NCI-H1417 (cell line): ENCODE measurements around the gene PDE4C.
"Not testable (repeated sequence)": the region's sequence is repeated elsewhere in the genome, so short reads cannot be mapped to it uniquely, and the experiment has no call there.

Experiments
- DNase-seq, 3 experiments: peaks; one replicate each; lab custom pipeline; 2025; lab: John Stamatoyannopoulos, UW

Gene PDE4C

DNA sequence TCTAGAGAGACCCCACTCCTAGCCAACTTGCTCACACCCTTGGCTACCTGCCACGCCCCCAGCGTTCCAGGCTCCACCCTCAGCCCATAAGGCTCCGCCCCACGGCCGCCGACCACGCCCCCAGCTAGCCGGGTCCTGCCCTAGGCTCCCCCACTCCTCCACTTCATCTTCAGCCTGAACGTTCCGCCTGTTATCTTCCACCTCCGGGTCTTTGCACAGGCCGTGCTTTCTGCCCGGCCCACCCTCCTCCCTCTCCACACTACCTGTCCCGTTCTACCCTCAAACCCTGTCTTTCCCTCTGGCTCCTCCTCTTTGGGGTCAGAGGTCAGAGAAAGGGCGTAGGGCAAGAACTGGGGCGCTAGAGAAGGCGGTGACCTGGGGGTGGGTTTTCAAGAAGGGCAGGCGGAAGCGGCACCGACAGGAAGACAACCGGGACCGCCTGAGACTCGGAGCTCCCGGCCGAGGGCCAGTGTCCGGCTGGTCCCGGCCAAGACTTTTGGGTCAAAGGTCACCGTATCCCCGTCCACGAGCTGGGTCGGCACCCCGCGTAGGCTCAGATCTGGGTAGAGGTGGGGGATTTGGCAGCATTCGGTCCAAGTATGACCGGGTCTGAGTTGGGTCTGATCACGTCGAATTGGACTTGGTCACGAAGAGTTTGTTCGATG is 2.2 kb downstream of the PDE4C start:
- peak in 2 of 3 experiments; percentile 19 to 48 for DNase-seq

DNA sequence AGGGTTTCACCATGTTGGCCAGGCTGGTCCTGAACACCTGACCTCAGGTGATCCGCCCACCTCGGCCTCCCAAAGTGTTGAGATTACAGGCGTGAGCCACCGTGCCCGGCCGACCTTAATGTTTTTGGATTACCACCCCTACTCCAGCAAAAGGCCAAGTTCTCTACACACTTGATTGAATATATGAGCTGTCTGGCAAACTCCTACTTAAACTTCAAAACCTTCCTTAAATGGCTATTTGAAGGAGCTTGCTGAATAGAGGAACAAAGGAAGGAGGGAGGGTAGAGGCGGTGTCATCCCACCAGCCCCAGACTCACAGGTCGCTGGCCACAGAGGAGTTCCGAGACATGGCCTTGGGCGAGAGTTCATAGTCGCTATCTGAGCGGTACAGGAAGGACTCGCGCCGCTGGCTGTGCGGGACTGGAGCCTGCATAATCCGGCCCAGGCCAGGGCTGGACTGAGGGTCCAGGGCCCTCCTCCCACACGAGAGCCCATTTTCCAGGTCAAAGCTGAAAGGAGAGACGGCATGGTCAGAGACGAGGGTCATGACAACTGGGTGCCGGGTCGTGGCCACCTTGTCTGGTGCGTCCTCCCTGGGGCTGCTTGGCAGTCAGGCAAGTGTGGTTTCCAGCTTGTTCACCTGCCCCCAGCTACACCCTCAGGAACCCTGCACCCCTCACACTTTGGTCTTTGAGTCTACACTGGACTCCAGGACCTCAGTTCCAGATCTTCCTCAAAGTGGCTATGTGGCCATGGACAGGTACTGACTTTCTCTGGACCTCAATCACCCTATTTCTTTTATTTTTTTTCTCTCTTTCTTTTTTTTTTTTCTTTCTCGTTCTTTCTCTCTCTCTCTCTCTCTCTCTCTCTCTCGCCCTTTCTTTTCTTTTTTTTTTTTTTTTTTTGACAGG is 4.2 kb downstream of the PDE4C start:
- DNase-seq = no peak

DNA sequence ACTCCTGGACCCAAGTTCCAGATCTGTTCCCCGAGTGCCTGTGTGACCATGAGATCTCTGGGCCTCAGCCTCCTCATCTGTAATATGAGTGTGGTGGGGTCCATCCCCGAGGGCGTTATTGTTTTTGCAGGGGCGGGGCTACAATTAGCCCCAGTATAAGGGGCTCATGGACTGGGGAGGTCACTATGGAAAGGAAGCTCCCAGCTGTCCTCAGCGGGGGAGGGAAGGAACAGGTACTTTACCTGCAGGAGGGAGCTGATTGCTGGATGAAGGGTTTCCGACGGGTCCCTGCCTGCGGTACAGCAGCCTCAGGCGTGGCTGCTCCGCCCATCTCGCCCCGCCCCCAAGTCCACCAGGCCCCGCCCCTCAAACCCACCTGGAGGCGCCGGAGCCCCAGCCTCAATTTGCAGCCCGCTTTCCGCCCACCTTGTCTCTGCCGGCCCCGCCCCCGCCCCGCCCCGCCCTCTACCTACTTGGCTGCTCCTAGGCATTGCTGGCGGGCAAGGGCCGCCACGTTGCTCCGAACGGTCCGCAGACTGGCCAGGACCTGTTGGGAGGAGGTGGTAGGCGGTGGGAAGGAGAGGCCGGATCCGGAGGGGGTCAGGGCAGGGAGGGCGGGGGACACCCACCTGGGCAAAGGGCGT is 5.5 kb downstream of the PDE4C start:
- DNase-seq = peak; percentile 17 to 57 (median 38)

DNA sequence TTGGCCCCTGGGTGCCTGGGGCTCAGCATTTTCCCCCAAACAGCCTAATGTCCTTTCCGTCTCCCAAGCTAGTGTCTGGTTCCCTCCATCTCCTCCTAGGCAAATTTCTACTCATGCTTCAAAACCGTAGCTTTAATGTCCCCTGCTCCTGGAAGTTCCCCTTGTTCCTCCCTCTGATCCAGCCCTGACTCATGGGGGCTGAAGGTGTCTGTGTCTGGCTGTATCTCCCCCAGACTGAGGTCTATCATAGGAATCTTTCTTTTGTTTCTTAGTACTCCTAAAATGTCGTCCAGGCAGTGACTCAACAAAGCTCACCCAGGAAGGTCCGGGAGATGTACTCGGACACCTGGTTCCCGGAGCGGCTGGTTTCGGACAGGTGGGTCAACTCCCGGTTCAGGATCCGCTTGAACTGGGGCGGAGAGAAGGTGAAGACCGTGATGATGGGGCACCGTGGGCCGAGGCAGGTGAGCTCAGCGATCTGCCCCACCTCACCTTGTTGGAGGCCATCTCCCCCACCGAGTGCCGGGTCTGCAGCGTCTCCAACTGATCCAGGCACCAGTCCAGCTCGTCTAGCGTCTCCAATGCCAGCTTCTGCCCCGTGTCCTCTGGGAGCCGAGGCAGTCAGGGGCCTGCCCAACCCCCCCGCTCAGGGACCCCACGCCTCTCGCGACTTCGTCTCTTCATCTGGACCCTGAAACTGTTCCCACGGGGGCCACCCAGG is 6.2 kb downstream of the PDE4C start:
- DNase-seq = no peak

DNA sequence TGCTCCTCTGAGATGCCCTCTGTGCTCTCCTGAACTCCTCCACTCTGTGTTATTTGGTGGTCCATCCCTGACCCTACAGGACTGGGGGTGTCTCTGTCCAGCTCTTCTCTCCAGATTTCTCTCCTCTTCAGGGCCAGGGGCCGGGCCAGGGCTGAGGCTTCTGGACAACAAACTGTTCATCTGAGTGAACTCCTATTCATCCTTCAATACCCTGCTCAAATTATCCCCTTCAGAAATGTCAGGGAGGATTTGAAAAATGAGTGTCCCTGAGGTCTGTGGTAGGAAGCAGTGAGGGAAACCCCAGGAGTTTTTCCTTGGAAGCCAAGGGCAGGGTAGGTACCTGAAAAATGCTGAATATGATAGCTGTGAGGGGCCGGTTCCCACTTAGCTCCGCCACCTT is 7.6 kb downstream of the PDE4C start:
- DNase-seq = no peak

DNA sequence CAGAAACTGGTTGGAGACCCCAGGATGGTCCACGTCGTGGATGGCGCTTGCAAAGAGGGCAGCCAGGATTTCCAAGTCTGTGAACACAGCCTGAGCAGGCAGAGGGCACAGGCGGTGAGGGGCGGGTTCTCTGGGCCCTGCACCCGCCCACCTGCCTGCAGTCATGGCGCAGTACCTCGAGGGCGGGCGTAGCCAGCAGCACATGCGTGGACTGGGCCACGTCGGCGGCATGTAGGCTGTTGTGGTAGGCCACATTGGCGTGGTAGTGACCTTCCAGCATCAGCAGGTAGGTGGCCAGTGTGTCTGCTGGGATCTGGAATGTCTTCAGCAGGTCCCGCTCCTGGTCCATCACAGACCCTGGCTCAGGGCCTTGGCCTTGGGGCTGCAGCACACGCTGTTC is 8.1 kb downstream of the PDE4C start:
- DNase-seq = no peak

DNA sequence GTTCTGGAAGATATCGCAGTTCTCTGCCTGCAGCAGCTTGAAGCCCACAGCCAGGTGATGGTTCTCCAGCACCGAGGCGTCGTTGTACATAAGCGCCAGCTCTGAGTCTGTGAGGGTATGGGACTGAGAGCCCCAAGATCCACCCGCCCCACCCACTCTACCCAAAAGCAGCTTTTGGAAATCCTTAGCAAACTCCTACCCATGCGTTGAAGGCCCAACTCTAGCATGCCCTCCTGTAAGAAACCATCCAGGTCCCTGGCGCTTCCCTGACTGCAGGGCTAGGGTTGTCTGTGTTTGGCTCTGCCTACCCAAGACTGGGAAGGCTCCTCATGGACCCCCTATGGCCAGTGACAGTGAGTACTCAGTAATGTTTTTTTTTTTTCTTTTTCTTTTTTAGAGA is 9.4 kb downstream of the PDE4C start:
- DNase-seq = no peak

DNA sequence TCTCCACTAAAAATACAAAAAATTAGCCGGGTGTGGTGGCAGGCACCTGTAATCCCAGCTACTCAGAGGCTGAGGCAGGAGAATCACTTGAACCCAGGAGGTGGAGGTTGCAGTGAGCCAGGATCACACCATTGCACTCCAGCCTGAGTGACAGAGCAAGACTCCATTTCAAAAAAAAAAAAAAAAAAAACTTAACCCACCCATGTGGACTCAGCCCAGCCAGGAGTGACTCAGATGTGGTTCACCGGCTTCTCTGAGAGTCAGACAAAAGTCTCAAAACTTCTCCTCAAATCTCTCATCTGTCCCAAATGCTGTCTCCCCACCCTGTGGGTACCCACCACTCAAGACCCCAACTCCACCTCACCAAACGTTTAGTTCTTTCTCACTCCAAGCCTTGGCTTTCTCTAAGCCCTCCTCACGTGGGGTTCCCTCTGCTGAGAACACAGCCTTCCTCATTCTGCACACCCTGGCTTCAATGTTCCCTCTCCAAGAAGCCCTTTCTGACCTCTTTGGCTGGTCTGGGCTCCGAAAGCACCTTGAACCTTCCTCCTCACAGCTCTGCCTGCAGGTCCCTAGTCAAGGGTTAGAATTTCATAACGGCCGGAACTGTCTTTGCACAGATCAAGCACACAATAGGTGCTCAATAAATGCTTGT is 11.3 kb downstream of the PDE4C start:
- DNase-seq = no peak

DNA sequence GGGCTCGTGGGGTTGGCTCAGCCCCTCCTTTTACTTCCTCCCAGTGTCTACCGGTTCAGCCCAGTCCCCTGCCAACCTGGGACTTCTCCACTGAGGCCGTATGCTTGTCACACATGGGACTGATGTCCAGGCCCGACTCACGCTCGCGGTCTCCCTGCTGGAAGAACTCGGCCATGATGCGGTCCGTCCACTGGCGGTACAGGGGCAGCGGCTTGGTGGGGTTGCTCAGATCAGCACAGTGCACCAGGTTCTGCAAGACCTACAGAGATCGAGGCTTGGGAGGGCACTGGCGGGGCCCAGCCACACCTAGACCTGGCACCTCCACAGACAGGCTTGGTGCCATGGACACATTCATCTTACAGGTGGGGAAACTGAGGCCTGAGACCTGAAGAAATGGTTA is 14.6 kb downstream of the PDE4C start:
- no peak for DNase-seq

DNA sequence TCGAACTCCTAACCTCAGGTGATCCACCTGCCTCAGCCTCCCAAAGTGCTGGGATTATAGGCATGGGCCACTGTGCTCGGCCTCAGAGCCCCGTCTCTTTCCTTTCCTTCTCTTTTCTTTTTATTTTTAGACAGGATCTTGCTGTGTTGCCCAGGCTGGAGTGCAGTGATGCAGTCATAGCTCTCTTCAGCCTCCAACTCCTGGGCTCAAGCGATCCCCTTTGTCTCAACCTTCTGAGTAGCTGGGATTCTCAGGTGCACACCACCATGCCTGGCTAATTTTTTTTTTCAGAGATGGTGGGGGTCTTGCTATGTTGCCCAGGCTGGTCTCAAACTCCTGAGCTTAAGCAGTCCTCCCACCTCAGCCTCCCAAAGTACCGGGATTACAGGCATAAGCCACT is 16.3 kb downstream of the PDE4C start:
- DNase-seq = not testable (repeated sequence)

DNA sequence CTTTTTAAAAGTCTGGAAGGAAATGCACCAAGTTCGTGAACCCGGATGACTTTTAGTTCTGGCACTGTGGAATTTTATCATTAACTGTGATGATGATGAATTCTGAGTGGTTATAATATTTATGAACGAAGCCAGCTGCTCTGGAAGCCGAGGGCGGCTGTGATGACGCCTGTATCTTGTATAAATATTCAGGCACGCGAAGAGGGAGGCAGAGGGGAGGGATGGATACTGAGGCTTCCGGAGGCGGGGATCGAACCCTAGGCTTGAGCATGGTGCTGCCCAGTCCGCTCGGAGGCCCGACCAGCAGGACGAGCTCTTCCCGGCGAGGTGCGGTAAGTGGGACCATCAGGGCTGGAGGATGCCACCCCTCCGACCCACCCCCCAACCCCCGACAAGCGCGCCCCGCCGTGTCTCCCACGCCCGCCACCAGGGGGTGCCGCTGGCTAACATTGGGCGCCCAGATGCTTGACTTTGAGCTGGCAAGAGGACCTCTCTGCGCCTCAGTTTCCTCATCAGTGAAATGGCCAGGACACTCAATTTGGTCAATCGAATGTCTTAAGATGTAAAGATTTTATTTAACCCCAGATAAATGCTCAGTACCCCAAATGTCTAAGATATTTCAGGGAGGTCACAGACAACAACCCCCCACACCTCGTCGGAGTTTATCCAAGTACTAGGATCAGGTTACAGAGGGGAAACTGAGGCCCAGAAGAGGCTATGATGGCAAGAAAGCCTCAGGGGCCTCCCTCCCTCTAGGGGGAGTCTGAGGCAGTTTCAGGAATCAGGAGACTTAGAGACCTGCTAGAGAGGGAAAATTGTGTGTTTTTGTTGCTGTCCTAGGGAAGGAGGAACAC is 17.9 kb downstream of the PDE4C start:
- peak in 2 of 3 experiments; percentile 7 to 27 for DNase-seq

DNA sequence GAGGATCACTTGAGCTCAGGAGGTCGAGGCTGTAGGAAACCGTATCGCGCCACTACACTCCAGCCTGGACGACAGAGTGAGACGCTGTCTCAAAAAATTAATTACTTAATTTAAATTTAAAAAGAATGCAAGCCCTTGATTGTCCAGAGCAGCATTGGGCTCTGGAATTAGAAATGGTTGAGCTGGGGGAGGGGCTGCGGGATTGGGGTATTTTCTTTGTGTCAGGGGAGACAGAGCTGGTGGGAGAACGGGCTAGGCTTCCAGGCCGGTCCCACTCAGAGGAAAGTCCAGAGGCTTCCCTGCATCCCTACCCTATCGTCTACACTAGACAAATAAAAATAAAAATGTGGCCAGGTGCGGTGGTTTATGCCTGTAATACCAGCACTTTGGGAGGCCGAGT is 20.2 kb downstream of the PDE4C start:
- no peak for DNase-seq

DNA sequence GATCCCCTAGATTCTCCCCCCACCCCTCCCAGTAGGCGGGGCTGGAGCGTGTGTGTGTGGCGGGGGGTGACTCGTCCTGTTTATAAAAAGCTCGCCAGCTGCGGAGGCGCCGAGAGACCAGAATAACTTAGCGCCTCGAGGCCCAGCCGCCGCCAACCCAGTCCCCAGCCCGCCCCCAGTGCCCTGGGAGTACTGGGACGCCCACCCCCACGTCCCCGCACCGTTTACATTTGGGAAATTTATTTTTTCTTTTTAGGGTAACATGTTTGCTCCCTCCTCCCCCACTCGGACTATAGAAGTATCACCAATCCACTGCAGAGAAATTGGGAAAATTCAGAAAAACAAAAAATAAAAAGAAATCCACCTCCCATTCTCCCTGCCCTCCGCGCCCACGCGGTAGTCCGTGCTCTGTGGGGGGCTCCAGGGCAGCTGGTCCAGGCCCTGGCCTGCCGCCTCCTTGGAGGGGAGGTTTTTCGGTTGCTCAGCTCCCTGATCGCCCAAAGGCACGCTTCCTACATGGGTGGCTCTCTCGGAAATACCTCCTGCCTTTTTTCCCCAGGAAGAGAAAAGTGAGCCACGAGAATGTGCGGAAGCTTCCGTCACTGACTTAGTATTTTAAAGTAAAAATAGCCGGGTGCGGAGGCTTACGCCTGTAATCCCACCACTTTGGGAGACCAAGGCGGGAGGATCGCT is 20.9 kb downstream of the PDE4C start:
- DNase-seq = peak in 2 of 3 experiments; percentile 36 to 73

DNA sequence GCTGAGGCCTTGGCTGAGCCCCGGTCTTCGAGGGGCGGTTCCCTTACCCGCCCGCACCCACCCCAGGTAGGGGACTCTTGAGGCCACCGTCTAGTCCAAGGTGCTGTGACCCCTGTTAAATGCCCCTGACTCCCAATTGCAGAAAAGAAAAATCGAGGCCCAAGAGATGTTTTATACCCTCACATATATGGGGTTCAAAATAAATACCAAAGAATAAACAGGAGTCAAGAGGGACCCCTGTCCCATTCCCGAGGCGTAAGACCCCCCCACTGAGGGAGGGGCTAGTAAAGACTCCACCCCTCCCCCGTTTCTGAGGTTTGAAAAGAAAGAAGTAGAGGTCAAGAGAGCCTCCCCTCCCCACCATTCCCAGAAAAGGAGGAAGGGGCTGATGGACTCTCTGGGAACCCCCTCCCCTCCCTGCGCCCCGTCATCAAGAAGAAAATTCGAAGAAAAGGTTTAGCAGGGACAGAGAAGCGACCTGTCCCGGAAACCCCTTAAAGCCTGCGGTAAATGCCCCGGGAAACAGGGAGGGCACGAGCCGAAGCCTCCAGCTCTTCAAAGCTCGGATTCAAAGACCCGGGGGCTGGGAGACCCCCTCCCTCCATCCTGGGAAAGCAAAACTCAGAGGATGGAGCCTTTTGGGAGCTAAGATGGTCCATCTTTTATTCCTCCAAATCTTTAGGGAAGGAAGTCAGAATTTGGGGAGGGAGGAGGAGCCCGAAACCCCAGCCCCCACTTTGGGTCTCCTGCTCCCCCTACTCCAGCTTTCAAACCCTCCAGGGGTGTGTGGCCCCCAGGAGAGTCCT is 21.6 kb downstream of the PDE4C start:
- peak in 2 of 3 experiments; percentile 81 to 91 for DNase-seq

DNA sequence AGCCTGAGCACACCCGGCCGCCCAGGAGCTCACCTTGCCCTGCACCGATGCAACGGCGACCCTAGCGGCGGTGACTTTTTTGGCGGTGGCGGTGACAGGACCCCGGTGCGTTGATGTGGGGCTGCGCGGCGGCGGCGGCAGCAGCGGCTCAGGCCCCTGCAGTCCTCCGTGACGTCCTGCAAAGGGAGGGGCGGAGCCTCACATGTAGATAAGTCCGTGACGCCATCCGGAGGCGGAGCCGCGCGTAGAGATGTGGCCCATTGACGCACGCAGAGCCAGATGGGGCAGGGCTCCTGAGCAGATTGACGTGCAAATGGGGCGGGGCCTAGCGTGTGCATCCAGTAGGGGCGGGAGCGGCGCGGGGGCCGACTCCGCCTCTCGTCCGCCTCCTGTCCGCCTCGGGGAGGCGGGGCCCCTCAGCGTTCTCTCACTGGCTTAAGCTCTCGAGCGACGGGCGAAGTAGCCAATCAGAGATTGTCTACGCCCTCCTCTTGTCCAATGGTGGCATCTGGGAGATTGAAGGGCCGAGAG is 22.3 kb downstream of the PDE4C start, which contains the start of gene RAB3A:
Gene RAB3A, minus strand, starts transcription at position 180 of the 531 bp plus-strand sequence. CDS start 1,302 bp downstream, outside the sequence.
- DNase-seq = peak; percentile 99 to 100 (median 100)

DNA sequence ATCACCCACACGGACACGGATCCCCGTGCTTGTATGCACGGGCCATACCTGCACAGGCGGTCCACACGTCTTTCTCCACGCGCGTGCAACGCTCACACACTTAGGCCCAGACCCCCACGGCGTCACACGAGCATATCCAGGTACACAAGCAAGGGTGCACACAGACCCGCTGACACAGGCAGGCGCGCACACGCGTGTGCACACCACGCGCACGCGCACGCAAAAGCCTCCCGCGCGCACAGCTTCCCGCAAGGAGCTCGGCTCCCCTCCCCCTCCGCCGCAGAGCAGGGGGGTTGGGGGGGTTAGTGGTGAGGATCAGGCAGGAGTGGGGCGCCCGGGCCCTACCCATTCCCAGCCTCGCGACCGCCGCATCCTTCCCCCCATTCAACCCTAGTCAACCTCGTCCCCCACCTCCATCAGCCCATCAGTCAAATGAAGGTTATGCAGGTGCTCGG is 22.8 kb downstream of the PDE4C start:
- DNase-seq = no peak

DNA sequence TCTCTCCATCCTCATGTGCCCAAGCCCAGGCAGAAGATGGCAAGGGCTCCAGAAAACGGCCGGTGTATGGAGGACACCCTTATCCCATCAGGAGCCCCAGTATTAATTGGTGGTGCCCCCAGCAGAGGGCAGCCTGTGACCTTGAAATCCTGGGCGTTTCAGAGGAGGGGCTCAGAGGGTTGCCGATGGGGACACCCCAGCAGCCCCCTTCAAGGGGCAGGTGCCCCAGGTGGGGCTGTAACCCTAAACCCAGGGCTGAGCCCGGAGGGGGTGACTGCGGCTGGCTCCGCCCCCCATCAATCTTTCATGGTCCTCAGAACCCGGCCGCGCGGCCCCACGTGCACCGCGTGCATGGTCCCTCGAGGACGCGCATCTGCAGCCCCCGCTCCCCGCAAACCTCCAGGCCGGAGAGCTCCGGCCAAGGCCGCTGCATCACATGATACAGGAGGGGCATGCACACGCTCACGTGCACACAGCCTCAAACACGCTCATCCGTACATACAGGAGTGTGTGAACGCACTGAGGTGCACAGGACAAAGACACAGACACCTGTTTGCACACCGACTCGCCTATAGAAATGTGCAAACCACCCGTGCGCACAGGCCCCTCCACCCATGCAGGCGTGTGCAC is 23.3 kb downstream of the PDE4C start:
- peak in 2 of 3 experiments; percentile 66 to 70 for DNase-seq

DNA sequence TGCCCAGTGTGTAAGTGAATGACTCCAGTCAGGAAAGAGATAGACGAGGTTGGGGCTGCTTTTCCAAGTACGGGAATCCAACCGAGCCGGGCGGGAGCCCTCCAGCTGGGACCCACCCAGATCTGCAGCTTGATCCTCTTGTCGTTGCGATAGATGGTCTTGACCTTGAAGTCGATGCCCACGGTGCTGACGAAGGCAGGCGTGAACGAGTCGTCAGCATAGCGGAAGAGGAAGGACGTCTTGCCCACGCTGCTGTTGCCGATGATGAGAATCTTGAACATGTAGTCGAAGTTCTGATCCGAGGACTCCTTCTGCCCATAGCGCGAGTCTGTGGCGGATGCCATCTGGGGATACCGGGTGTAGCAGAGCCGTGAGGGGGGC is 23.9 kb downstream of the PDE4C start:
- no peak for DNase-seq
